VCaP (cell line): Measurements from ENCODE around the gene GAB1.

Experiments used
- H3K27ac ChIP-seq: fragments of 450-650 bp; 2 replicates; pipeline ENCODE4 v1.5.1; 2017
- CTCF ChIP-seq: fragments of 450-650 bp; conservative IDR thresholded peaks from 2 replicates; pipeline ENCODE4 v1.5.1; 2017; ENCODE audit warnings: mild to moderate bottlenecking, moderate library complexity

GAB1 gene

GRCh38 chr4:143358923-143359643, 22.4 kb downstream of the GAB1 start:
- no peak for TF ChIP-seq CTCF
- H3K27ac ChIP-seq, result peak overlapping the region; percentile 94

- TF ChIP-seq CTCF, result no peak
- peak overlapping the region; percentile 94 for H3K27ac ChIP-seq
These were observed 23.0 kb downstream of the GAB1 start for GRCh38 chr4:143359644-143360193.

- peak overlapping the region; percentile 94 for H3K27ac ChIP-seq
- TF ChIP-seq CTCF, result no peak
These were observed 24.4 kb downstream of the GAB1 start for GRCh38 chr4:143360838-143361625.

GRCh38 chr4:143362349-143363046, 25.8 kb downstream of the GAB1 start:
- no peak for TF ChIP-seq CTCF
- peak overlapping the region; percentile 94; the same call in 1 of the 2 replicates for H3K27ac ChIP-seq

GRCh38 chr4:143363332-143363731, 26.7 kb downstream of the GAB1 start:
- no peak overlapping the region for H3K27ac ChIP-seq
- TF ChIP-seq CTCF, result no peak

- no peak for TF ChIP-seq CTCF
These were observed 27.4 kb downstream of the GAB1 start for GRCh38 chr4:143364063-143364462.

GRCh38 chr4:143367863-143368262, 31.2 kb downstream of the GAB1 start:
- TF ChIP-seq CTCF, result no peak
- no peak overlapping the region for H3K27ac ChIP-seq

More at GRCh38 chr4:143364063-143364462, 27.4 kb downstream of the GAB1 start:
- H3K27ac ChIP-seq, result no peak overlapping the region
